Activated gamma-delta T cell (primary cell): ENCODE results near the gene FRMPD3.

ENCODE experiments used
- DNase-seq: peaks from one replicate; lab custom pipeline; 2025; lab: John Stamatoyannopoulos, UW

Gene FRMPD3

DNA sequence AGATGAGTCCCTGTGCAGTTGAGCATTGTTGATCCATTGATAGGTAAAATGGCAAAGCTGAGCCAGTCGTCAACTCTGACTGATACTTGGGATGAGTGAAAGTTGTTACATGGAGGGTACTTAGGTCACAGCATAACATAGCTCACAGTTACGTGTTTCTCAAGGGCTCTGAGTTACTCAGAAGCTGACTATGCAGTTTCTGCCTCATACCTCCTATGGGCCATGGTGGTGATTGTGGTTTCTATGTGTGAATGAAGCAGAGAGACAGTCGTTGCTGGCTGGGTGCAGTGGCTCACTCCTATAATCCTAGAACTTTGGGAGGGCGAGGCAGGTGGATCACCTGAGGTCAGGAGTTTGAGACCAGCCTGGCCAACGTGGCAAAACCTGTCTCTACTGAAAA lies 30.8 kb downstream of the FRMPD3 start:
- DNase-seq: no peak

DNA sequence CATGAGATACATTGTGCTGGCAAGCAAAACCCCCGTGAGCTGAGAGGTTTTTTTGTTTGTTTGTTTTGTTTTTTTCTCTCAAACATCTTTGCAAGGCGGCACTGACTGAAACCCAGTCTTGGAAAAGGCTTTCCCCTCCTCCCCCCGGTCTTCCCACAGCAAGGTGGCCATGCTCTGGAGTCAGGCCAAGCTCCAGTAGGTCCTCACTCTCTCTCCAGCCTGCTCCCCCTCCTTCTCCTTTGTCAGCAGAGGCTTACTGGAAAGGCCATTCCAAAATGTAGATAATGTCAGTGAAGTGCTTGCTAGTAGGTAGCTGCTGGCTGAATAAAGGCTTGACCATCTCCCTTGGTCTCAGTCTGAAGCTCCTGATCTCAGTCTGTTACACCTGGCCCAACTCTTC lies 32.6 kb downstream of the FRMPD3 start:
- DNase-seq: no peak

DNA sequence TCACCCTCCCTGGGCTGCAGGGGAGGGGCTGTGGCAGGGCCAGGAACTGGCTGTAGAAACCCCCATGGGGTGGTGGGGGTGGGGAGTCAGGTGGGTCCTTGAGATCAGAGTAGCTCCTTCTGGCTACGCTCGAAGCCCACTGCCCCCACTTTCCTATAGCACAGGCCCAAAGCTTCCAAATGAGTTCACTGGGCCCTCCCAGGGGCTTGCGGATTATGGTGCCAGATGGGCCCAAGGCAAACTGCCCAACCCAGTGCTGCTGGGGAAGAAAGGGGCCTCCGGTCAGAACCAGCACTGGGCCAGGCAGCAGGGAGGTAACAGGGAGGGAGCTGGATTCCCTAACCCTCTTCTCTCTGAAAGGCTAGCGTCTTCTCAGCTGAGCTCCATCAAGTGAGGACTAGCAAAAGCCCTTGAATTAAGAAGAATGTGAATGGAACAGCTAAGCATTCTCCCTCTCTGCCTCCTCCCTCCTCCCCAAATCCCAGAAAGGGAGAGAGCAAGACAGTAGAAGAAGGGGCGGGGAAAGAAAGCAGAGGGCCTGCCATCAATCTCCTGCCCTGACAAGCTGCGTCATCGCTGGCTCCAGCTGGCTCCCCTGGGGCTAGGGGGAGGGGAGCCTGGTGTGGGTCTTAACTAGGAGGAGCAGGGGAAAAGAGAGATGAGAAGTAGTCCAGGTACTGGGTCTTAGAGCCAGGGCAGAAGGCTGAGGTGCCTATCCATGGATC lies 34.7 kb downstream of the FRMPD3 start:
- no peak for DNase-seq

DNA sequence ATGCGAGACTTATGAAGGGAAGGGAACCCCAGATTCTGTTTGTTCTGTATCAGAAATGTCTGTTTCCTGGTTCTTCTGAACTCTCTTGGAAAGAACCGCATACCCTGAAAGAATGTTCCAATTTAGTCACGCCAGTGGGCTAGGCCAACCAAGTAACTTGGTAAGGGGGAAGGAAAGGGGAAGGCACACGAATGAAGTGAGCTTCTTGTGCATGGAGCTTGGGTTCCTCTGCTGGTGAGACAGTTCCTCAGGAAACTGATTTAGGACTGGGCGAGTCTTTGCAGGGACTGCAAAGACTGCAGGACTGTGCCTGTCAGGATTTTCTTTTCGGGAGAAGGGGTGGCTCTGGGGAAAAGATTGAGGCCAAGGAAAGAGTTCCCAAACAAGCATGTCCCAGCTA lies 35.6 kb downstream of the FRMPD3 start:
- no peak for DNase-seq

DNA sequence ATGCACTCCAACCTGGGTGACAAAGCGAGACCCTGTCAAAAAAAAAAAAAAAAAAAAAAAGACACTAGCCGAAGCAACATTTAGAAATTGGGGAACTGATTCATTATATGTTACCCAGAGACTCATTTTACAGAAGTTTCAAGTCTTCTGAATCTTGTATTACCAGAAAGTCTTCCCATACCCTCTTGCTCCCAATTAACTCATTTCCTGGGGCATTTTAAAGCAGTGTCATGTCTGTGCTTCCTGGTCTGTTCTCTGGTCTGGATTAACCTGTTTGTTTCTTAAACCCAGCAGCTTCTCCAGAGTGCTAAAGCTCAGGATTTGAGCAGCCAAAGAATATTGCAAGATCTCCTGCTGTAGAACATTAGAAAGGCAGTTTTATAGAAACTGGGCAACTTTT lies 43.7 kb downstream of the FRMPD3 start:
- no peak for DNase-seq

DNA sequence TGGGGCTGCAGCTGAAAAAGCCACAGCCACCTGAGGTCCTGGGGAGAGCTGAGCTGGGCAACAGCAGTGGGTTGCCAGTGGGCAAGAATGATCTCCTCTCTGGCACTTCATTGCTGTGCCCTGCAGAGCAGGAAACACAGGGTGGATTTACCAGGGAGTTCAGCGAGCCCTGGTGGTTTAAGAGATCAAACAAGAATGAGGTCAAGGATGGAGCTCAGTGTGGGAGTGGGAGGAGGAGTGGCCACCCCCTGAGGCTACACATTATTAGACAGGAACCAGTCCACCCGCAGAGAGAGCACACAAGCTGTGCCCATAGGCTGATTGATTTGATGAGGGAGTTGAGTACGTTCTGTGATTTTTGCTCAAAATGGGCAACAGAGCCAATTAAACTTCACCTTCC lies 47.3 kb downstream of the FRMPD3 start:
- no peak for DNase-seq
